Effector memory CD4-positive, alpha-beta T cell (primary cell): ENCODE measurements around the gene CLASRP.
A peak's percentile ranks its signal among the peaks of the same experiment; 100 is the strongest.

Experiments
- DNase-seq, 3 donors: peaks; one replicate each; pipeline ENCODE4 v3.0.0-alpha.2; 2020
- H3K27ac ChIP-seq: 2 replicates; pipeline ENCODE4 v1.7.0; 2013; ENCODE audit warnings: mild to moderate bottlenecking, low read length, moderate library complexity; ENCODE audit not compliant: insufficient read depth, poor library complexity, severe bottlenecking
- H3K27me3 ChIP-seq: replicated peaks from 2 replicates; pipeline ENCODE4 v1.7.0; 2013; ENCODE audit warnings: mild to moderate bottlenecking, low read length; ENCODE audit not compliant: insufficient read depth, control insufficient read depth, poor library complexity, severe bottlenecking
- H3K36me3 ChIP-seq: 2 replicates; pipeline ENCODE4 v1.7.0; 2013; ENCODE audit warnings: mild to moderate bottlenecking, low read length, moderate library complexity; ENCODE audit not compliant: control insufficient read depth, insufficient read depth
- H3K4me1 ChIP-seq: 2 replicates; pipeline ENCODE4 v1.7.0; 2013; ENCODE audit warnings: low read length, mild to moderate bottlenecking; ENCODE audit not compliant: control insufficient read depth, insufficient read depth, poor library complexity, severe bottlenecking
- H3K4me3 ChIP-seq: 2 replicates; pipeline ENCODE4 v1.7.0; 2013; ENCODE audit warnings: low read length, low read depth, mild to moderate bottlenecking; ENCODE audit not compliant: insufficient read depth, poor library complexity, severe bottlenecking
- H3K9me3 ChIP-seq: 2 replicates; pipeline ENCODE4 v1.7.0; 2013; ENCODE audit warnings: mild to moderate bottlenecking, low read length, moderate library complexity; ENCODE audit not compliant: control insufficient read depth

Gene CLASRP

GRCh38 chr19:45020071-45020470 is 18.8 kb upstream of the CLASRP start:
- H3K4me3 ChIP-seq, result no peak overlapping the region
- H3K4me1 ChIP-seq, result peaks cover 6% of the 10 kb centered on the region
- peaks cover 13% of the 10 kb centered on the region for H3K36me3 ChIP-seq
- no peak overlapping the region for H3K27ac ChIP-seq
- H3K9me3 ChIP-seq, result no peaks in the 10 kb centered on the region
- no peak for DNase-seq
- H3K27me3 ChIP-seq, result no peaks in the 10 kb centered on the region

- Histone ChIP-seq H3K27me3 (no peaks in the 10 kb centered on the region), H3K4me3 (no peak overlapping the region), H3K9me3 (no peaks in the 10 kb centered on the region), H3K27ac (no peak overlapping the region), H3K36me3 (peaks cover 16% of the 10 kb centered on the region), H3K4me1 (peaks cover 2% of the 10 kb centered on the region)
- no peak for DNase-seq
These were observed 16.9 kb upstream of the CLASRP start for GRCh38 chr19:45021971-45022370.

GRCh38 chr19:45023048-45023447 is 15.8 kb upstream of the CLASRP start:
- Histone ChIP-seq H3K36me3 (peaks cover 23% of the 10 kb centered on the region), H3K27me3 (no peaks in the 10 kb centered on the region), H3K4me3 (no peak overlapping the region), H3K4me1 (no peaks in the 10 kb centered on the region), H3K27ac (no peak overlapping the region), H3K9me3 (no peaks in the 10 kb centered on the region)
- DNase-seq, result no peak

- Histone ChIP-seq H3K9me3 (no peaks in the 10 kb centered on the region), H3K27me3 (no peaks in the 10 kb centered on the region), H3K27ac (no peak overlapping the region), H3K4me3 (no peak overlapping the region), H3K4me1 (no peaks in the 10 kb centered on the region), H3K36me3 (peaks cover 31% of the 10 kb centered on the region)
- no peak for DNase-seq
These were observed 13.6 kb upstream of the CLASRP start for GRCh38 chr19:45025264-45025663.

GRCh38 chr19:45027371-45027770 is 11.5 kb upstream of the CLASRP start:
- no peaks in the 10 kb centered on the region for H3K27me3 ChIP-seq
- DNase-seq, result no peak
- H3K4me3 ChIP-seq, result no peak overlapping the region
- no peak overlapping the region for H3K27ac ChIP-seq
- H3K9me3 ChIP-seq, result no peaks in the 10 kb centered on the region
- peaks cover 41% of the 10 kb centered on the region for H3K36me3 ChIP-seq
- no peaks in the 10 kb centered on the region for H3K4me1 ChIP-seq

GRCh38 chr19:45030825-45031224 is 8.0 kb upstream of the CLASRP start:
- H3K36me3 ChIP-seq, result peaks cover 62% of the 10 kb centered on the region
- DNase-seq, result no peak
- no peaks in the 10 kb centered on the region for H3K27me3 ChIP-seq
- no peaks in the 10 kb centered on the region for H3K9me3 ChIP-seq
- no peaks in the 10 kb centered on the region for H3K4me1 ChIP-seq
- H3K27ac ChIP-seq, result no peak overlapping the region
- no peak overlapping the region for H3K4me3 ChIP-seq

GRCh38 chr19:45032421-45032820 is 6.4 kb upstream of the CLASRP start:
- no peak overlapping the region for H3K27ac ChIP-seq
- no peaks in the 10 kb centered on the region for H3K27me3 ChIP-seq
- no peak overlapping the region for H3K4me3 ChIP-seq
- no peaks in the 10 kb centered on the region for H3K9me3 ChIP-seq
- no peaks in the 10 kb centered on the region for H3K4me1 ChIP-seq
- DNase-seq, result no peak
- H3K36me3 ChIP-seq, result peaks cover 60% of the 10 kb centered on the region

GRCh38 chr19:45035755-45036154 is 3.1 kb upstream of the CLASRP start:
- Histone ChIP-seq H3K36me3 (peaks cover 34% of the 10 kb centered on the region), H3K4me3 (no peak overlapping the region), H3K27me3 (no peaks in the 10 kb centered on the region), H3K9me3 (no peaks in the 10 kb centered on the region), H3K27ac (no peak overlapping the region), H3K4me1 (peaks cover 14% of the 10 kb centered on the region)
- no peak for DNase-seq

GRCh38 chr19:45037393-45038169 is 1.3 kb upstream of the CLASRP start:
- Histone ChIP-seq H3K27me3 (no peaks in the 10 kb centered on the region), H3K36me3 (peaks cover 39% of the 10 kb centered on the region)

GRCh38 chr19:45040059-45040771 is 1.4 kb downstream of the CLASRP start:
- H3K36me3 ChIP-seq, result peaks cover 44% of the 10 kb centered on the region
- H3K9me3 ChIP-seq, result no peaks in the 10 kb centered on the region
- H3K4me3 ChIP-seq, result peak overlapping the region; percentile 73
- H3K4me1 ChIP-seq, result peaks cover 23% of the 10 kb centered on the region
- peak overlapping the region; percentile 96 for H3K27ac ChIP-seq
- no peak for DNase-seq
- no peaks in the 10 kb centered on the region for H3K27me3 ChIP-seq

More at GRCh38 chr19:45037393-45038169, 1.3 kb upstream of the CLASRP start:
- no peaks in the 10 kb centered on the region for H3K9me3 ChIP-seq
- DNase-seq, result no peak
- no peak overlapping the region for H3K27ac ChIP-seq
- H3K4me3 ChIP-seq, result no peak overlapping the region
- H3K4me1 ChIP-seq, result peaks cover 23% of the 10 kb centered on the region
